Sciatic nerve (tissue), 2 donors: ENCODE results near the gene OPTC. TPM values are rescaled to one million over a fixed set of nuclear protein-coding genes. Genes with fewer than 3 reads are reported as not detected.

Source experiments
- ATAC-seq: fragments of 200-7000 bp; cut with Tn5 transposase; one replicate; pipeline ENCODE4 v1.9.1; 2020; ENCODE audit warnings: mild to moderate bottlenecking, moderate library complexity
- DNase-seq: peaks from one replicate; pipeline ENCODE4 v3.0.0-alpha.2; 2020; ENCODE audit warnings: low spot score
- intact Hi-C: fragments of 100-400 bp; cut with DNase I; formaldehyde crosslinking; loops from one replicate; pipeline ENCODE4 v1.14.2; 2022
- total RNA-seq: library from RNA; stranded (reverse); fragmentation: NEBNext Ultra II Directional; extraction: Animal tissue kit (Norgen Biotek cat#: 25700); gene quantifications from one replicate; pipeline ENCODE4 v1.2.1, GENCODE V29; 2021
- donor health status: DM: no; HTN: no; CAD: no.
- donor health status: DM: no; HTN: no; CAD: no.

The OPTC gene
- total RNA-seq, 1 donor from 2014 or later, result not detected

DNA sequence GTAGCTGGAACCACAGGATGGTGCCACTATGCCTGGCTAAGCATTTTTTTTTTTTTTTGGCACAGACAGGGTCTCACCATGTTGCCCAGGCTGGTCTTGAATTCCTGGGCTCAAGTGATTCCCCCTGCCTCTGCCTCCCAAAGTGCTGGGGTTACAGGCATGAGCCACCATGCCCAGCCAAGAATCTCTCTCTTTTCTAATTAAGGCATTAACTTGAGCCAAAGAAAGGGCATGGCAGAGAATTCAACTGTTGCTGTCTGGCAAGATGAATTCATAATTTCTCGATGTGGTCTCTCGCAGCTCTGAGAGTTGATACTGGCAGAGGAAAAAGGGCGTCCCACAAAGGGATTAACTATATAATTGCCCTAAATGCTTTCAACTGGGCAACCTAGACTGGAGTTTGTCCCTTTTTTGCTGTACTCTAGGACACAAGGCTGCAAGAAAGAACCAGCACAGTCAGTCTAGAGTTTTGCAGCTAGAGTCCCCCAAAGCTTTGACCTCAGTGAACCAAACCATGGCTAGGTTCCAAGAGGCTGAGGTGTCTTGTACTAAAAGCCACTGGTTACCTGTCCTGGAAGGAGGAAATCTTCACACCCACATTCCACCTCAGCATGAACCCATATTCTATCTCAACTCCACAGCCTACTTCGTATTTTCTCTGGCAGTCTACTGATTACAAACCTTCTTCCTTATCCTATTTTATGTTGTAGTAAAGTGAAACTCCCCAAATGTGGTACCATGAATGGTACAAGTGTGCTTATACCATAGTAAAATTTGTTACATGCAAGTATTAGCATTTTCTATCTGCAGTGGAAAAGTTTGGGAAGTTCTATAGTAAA is 51.2 kb downstream of the OPTC start:
- DNase-seq (no peak), ATAC-seq (no peak)
- intact Hi-C loops, result no loop called here

DNA sequence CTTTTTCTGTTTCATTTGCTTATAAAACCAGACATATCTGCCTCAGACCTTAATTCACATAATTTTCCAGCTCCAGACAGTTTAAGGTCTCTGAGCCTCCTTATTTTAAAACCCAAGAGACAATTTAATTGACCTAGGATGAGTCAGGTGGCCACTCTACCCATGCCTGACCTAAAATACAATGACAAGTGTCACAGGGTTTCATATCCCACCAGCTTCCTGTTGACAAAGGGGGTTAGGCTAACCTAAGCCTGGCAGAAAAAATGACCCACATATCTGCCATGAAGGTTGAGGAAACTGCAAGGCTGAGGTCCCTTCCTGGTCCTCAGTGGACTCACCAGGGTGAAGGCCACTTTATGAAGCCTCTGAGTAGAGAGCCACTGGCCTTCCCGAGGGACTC is 52.3 kb downstream of the OPTC start:
- intact Hi-C loops, result no loop called here
- no peak for ATAC-seq

DNA sequence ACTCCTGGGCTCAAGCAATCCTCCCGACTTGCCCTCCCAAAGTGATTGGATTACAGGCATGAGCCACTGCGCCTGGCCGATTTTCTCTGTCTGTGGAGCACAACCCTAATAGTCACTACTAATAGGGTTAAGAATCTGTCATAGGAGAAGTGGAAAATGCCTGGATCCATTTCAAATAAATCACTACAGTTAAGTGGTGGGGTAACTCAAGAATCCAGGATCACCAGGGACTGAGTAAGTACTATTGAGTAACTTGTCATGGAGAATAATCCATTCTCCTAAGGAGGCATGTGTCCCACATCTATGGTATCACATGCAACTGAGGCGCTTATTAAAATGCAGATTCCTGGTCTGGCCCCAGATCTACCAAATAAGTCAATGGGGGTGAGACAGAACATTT is 53.2 kb downstream of the OPTC start:
- ATAC-seq (peak; percentile 8), DNase-seq (no peak)
- intact Hi-C loops, result no loop called here

More for the DNA sequence above, 52.3 kb downstream of the OPTC start:
- DNase-seq, result no peak

DNA sequence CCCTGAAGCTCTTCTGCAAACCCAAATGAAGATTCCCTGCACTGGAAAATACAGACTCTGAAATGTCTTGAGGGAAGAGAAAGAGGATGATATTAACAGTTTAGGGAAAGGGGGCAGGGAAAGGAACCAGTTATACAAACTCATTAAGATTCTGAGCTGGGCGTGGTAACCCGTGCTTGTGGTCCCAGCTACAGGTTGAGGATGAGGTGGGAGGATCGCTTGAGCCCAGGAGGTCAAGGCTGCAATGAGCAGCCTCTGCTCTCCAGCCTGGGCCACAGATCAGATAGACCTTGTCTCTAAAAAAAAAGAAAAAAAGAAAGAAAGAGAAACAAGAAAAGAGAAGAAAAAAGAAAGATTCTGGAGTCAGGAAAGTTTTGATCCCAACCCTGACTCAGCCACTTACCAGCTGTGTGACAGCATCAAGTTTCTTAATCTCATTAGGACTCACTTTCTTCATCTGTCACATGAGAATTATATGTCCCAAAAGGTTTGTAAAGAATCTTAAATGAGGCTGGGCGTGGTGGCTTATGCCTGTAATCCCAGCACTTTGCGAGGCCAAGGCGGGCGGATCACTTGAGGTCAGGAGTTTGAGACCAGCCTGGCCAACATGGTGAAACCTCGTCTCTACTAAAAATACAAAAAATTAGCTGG is 53.9 kb downstream of the OPTC start:
- intact Hi-C loops, result no loop called here
- ATAC-seq, result peak; percentile 60
- DNase-seq, result no peak

DNA sequence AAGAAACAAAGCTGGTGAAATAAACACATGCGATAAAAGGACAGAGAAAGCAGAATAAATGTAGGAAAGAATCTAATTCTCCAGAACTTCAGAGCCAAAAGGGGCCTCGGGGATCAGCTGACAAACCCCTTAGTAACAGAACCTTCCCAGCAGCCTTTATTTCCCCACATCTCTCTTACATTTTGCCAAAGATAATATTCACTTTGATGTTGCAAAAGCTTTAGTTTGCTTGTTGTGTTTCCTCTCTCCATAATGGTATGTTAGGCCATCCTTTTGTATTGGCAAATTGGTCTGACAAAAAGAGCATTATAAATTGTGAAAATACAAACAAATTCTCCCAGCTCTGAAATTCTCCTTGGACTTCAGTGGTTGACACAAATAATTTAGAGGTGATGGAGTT is 54.9 kb downstream of the OPTC start:
- ATAC-seq, result peak; percentile 81
- intact Hi-C loops, result no loop called here
- no peak for DNase-seq

DNA sequence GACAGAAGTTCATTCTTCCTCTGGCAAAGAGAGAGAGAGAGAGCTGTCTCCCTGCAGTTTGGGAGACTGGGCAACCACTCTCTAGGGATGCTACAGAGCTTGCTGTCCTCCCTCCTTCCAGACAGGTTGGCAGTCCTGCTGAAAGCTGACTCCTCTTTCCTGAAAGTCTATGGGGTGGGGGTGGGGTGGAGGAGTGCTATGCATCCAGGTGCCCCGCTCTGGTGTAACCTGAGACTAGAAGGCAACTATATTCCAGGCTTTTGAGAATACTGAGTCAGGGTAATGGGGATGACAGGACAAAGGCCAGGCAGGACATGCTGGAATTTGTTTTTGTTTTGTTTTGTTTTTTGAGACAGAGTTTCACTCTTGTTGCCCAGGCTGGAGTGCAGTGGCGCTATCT is 55.4 kb downstream of the OPTC start:
- ATAC-seq (peak; percentile 25), DNase-seq (no peak)
- intact Hi-C loops, result no loop called here

DNA sequence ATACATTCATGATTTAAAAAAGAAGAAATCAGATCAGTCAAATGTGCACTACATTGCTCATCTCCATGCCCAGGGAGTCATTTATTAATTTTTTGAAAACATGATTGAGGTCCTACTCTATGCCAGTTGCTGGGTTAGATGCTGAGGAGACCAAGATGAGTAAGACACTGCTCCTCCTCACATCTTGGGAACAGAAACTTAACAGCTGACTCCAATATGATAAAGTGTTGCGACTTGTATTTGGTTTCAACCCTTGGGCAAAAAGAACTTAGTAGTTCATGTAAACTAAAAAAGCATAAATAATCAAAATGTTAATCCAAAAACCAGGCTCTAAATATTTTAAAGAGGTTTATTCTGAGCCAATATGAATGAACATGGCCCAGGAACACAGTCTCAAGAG is 56.9 kb downstream of the OPTC start:
- intact Hi-C loops, result no loop called here
- ATAC-seq (no peak), DNase-seq (no peak)

DNA sequence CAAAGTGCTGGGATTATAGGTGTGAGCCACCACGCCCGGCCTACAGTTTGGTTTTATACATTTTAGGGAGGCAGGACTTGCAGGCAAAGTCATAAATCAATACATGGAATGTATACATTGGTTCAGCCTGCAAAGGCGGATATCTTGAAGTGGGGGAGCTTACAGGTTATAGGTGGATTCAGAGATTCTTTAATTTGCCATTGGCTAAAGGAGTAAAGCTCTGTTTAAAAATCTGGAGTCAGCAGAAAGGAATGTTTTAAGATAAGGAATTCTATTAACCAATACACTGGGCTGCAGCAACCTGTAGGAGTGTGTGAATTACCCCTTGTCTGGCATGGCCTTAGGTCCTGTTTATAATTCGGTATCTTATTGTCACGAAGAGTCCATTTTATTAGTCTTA is 57.6 kb downstream of the OPTC start:
- intact Hi-C loops, result no loop called here
- ATAC-seq (no peak), DNase-seq (no peak)

DNA sequence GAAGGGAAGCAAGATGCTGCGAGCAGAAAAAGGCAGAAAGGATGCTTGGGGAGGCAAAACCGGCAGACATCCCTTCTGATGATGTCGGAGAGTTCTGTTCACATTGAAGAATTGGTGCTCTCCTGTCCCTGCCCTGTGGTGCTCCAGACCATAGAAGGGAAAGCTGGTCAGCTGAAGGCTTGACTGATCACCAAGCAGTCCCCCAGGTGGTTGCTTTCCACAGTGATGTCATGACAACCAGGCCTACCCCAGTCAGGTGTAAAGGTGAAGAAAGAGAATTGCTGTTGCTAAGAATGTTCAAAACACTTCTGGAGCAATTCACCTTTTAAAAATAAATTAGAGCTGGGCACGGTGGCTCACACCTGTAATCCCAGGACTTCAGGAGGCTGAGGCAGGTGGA is 59.5 kb downstream of the OPTC start:
- ATAC-seq (no peak), DNase-seq (no peak)
- intact Hi-C loops, result no loop called here

DNA sequence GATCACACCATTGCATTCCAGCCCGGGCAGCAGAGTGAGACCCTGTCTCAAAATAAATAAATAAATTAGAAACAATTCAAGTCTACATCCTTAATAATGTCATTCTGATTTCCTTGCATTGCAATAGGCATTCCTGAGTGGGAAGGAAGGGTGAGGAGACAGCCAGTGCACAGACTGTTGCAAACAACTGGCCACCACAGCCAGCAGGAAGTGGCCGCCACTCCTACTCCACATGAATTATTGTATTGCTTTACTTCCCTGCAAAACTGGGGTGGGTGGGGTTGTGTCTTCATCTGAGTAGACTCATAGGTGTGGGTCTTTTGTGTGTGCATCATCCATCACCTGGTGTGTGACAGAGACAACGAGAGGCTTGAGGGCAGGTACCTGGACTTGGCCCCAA is 60.1 kb downstream of the OPTC start:
- ATAC-seq (no peak), DNase-seq (no peak)
- intact Hi-C loops, result no loop called here

DNA sequence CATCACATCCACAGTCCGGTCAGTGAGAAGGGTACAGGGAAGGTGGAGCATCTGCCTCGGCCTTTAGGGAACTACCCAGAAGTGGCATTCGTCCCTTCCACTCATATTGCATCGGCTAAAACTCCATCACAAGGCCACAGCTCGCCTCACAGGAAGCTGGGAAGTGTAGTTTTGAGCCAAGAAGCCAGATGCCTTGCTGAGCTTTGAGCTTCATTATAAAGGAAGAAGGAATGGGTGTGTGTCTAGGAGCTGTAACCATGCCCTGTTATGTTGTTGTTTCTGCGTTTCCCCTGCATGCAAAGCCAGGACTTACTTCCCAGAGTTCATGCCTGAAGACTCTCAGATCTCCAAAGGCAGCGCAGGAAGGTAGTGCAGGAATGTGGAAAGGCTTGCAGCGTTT is 61.1 kb downstream of the OPTC start:
- DNase-seq (no peak), ATAC-seq (no peak)
- intact Hi-C loops, result no loop called here

DNA sequence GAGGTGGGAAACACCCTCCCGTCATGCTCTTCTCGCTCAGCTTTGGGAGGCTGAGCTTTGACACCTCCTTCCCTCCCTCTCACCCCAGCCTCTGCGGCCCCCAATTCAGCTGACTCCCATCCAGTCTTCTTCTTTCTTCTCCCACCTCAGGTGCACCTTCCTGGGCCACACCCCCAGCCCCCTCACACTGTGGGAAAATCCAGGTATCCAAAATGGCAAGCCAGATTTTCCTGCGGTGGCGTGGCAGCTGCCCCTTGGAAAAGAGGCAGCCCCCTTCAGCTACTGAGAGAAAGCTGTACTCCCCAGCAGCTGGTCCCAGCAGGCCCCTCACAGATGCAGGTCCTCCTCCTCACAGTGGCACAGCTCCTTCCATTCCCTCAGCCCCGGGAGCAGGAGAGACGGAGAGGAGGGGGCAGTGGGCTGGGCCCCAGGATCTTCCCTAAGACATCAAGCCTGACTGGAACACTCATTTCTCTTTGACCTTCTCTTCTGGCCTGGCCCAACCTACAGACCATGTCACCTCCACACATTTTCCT is 61.6 kb downstream of the OPTC start:
- intact Hi-C loops, result no loop called here
- DNase-seq, result no peak
- peak; percentile 18 for ATAC-seq

DNA sequence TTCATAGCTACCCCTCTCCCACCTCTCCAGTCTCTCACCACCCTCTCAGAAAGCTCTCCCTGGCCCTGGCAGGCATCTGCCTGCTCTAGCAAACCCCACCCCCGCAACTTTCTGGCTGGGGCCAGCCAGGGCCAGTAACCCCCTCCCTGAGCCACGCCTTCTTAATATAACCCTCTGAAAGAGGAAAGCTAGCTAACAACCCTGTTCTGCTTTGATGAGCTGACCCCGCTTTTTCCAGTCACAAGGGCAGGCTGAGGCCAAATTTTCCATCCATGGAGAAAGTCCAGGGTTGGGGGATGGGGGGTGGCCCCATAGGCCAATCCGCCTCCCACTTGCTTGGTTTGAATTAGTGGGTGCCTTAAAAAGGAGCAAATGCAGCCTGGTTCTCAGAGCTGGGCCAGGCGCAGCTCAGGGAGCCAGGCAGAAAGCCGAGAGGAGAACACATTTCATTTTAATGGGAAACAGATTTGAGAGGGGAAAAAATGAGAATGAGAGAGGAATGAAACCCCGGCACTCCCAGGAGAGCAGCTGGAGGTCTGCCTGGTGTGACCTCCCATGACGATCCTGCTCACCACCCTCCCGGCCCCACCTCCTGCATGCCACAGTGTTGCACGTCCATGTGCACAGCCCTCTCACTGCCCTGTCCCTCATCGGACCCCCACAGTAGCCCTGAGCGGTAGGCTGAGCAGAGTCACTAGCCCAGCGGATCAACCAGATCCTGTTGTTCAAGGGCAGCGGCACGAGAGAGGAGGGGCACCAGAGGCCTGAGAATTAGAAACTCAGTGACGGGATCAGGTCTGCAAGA is 62.3 kb downstream of the OPTC start:
- ATAC-seq (peak; percentile 80), DNase-seq (peak; percentile 82)
- intact Hi-C loops, result no loop called here

DNA sequence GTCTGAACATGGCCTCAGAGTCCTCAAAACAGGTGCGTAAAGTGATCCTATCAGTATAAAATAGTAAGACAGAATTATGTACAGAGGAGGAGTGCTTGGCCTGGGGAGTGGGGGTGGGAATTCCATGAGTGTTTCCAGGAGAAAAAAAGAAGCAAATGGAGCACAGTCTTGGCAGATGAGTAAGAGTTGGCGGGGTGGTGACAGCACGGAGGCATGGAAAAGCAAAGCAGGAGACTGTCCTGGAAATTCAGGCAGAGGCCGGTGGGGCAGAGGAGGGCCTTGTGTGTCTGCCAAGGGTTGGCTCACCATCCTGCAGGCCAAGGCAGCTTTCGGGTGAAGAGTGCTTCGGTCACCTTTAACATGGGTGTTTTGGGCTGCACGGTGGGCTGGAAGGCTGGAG is 63.4 kb downstream of the OPTC start:
- intact Hi-C loops, result no loop called here
- ATAC-seq, result peak; percentile 16
- DNase-seq, result peak; percentile 64

DNA sequence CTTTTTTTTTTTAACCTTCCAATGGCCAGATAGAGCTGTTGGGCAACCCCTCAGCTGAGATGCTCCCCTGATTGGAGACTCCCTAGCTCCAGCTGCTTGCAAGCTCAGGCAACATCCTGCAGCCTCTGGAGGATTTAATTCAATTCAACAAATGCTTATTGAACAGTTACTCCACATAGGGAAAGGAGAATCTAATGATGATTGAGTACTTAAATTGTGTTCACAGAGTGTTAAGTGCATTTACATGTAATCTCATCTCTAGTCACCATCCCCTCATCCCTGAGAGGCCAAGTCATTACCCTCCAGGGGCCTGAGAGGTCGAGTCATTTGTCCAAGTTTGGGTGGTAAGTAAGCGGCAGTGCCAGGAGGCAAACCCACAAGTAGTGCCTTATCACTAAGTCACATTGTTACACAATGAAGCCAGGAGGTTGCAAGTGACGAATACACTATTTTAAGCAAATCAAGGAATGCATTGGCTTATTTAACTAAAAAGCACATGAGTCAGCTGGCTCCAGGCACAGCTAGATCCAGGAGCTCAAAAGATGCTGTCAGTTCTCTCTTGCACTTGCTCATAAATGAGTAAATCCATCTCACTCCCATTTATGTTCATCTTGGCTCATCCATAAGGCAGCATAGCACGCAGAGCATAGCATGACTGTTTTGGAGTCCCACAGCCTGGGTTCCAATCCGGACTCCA is 64.3 kb downstream of the OPTC start:
- intact Hi-C loops, result no loop called here
- ATAC-seq, result peak; percentile 72
- DNase-seq, result no peak
